Calu3 (cell line): ENCODE measurements around the gene FCGBP. TPM values are rescaled to one million over a fixed set of nuclear protein-coding genes. Genes with fewer than 3 reads are reported as not detected.
"Not testable (repeated sequence)": the region's sequence is repeated elsewhere in the genome, so short reads cannot be mapped to it uniquely, and the experiment has no call there.

Experiments
- BruUV-seq: library from RNA; stranded (reverse); fragments of 400-500 nt; replicated peaks from 2 replicates; lab custom pipeline; 2021; lab: Mats Ljungman, UMichigan
- CTCF ChIA-PET: fragments of 300-600 bp; sonication (Branson Sonifier 250); formaldehyde crosslinking; loops from one replicate; lab custom pipeline; 2022; ENCODE audit warnings: antibody characterized with exemption; lab: Charles Lee
- DNase-seq: peaks from one replicate; pipeline ENCODE4 v3.0.0; 2022
- H3K27ac Mint-ChIP-seq: one replicate; pipeline ENCODE4 v1.8.0; 2022; ENCODE audit warnings: mixed read lengths; ENCODE audit not compliant: unreplicated experiment
- H3K27me3 Mint-ChIP-seq: one replicate; pipeline ENCODE4 v1.8.0; 2022; ENCODE audit warnings: mixed read lengths; ENCODE audit not compliant: unreplicated experiment
- H3K36me3 Mint-ChIP-seq: one replicate; pipeline ENCODE4 v1.8.0; 2022; ENCODE audit warnings: mild to moderate bottlenecking, moderate library complexity, mixed read lengths; ENCODE audit not compliant: insufficient read depth, unreplicated experiment
- H3K4me1 Mint-ChIP-seq: one replicate; pipeline ENCODE4 v1.8.0; 2022; ENCODE audit warnings: mild to moderate bottlenecking, low read depth, mixed read lengths; ENCODE audit not compliant: unreplicated experiment
- H3K4me3 Mint-ChIP-seq: one replicate; pipeline ENCODE4 v1.8.0; 2022; ENCODE audit warnings: mild to moderate bottlenecking, low read depth, moderate library complexity, mixed read lengths; ENCODE audit not compliant: unreplicated experiment
- H3K9me3 Mint-ChIP-seq: one replicate; pipeline ENCODE4 v1.8.0; 2022; ENCODE audit warnings: low read depth, mixed read lengths; ENCODE audit not compliant: unreplicated experiment
- intact Hi-C: fragments of 100-400 bp; cut with micrococcal nuclease; formaldehyde crosslinking; loops from one replicate; pipeline ENCODE4 v1.10.0; 2022; ENCODE audit not compliant: unreplicated experiment
- total RNA-seq: library from RNA; stranded (reverse); gene quantifications from 2 replicates; pipeline ENCODE4 v1.2.3, GENCODE V29; 2022
- TF ChIP-seq, protein P1 (sequence below): fragments of 200-600 bp; IDR thresholded peaks from one replicate; pipeline ENCODE4 v1.8.0; 2022; ENCODE audit warnings: antibody characterized with exemption; ENCODE audit not compliant: unreplicated experiment

Gene FCGBP
- total RNA-seq, 1 experiment from 2014 or later = 3.7 TPM

DNA sequence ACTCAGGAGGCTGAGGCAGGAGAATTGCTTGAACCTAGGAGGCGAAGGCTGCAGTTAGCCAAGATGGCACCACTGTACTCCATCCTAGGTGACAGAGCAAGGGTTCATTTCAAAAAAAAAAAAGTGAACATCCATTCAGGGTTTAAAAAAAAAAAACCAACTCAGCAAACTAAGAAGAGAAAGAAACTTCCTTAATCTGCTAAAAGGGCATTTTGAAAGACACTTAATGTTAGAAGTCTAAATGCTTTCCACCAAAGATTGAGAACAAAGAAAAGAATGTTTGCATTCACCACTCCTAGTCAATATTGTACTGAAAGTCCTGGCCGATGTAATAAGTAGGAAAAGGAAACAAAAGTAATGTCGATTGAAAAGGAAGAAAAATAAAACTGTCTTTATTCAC, 29.5 kb upstream of the FCGBP start:
- TF ChIP-seq, protein P1, sequence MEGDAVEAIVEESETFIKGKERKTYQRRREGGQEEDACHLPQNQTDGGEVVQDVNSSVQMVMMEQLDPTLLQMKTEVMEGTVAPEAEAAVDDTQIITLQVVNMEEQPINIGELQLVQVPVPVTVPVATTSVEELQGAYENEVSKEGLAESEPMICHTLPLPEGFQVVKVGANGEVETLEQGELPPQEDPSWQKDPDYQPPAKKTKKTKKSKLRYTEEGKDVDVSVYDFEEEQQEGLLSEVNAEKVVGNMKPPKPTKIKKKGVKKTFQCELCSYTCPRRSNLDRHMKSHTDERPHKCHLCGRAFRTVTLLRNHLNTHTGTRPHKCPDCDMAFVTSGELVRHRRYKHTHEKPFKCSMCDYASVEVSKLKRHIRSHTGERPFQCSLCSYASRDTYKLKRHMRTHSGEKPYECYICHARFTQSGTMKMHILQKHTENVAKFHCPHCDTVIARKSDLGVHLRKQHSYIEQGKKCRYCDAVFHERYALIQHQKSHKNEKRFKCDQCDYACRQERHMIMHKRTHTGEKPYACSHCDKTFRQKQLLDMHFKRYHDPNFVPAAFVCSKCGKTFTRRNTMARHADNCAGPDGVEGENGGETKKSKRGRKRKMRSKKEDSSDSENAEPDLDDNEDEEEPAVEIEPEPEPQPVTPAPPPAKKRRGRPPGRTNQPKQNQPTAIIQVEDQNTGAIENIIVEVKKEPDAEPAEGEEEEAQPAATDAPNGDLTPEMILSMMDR = no peak
- H3K9me3 Mint-ChIP-seq = no peaks in the 10 kb centered on the region
- CTCF ChIA-PET = no interaction called here
- DNase-seq = no peak
- H3K4me3 Mint-ChIP-seq = no peak overlapping the region
- no peaks in the 10 kb centered on the region for H3K27me3 Mint-ChIP-seq
- H3K27ac Mint-ChIP-seq = no peak overlapping the region
- H3K4me1 Mint-ChIP-seq = peaks cover 22% of the 10 kb centered on the region
- BruUV-seq = no TSS peak
- H3K36me3 Mint-ChIP-seq = peaks cover 9% of the 10 kb centered on the region
- intact Hi-C loops = no loop called here

DNA sequence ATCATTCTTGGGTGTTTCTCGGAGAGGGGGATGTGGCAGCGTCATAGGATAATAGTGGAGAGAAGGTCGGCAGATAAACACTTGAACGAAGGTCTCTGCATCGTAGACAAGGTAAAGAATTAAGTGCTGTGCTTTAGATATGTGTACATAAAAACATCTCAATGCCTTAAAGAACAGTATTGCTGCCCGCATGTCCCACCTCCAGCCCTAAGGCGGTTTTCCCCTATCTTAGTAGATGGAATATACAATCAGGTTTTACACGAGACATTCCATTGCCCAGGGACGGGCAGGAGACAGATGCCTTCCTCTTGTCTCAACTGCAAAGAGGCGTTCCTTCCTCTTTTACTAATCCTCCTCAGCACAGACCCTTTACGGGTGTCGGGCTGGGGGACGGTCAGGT, 25.0 kb upstream of the FCGBP start:
- H3K4me1 Mint-ChIP-seq = peaks cover 13% of the 10 kb centered on the region
- DNase-seq, H3K9me3 Mint-ChIP-seq, H3K27me3 Mint-ChIP-seq, H3K27ac Mint-ChIP-seq, CTCF ChIA-PET, intact Hi-C loops, H3K4me3 Mint-ChIP-seq, H3K36me3 Mint-ChIP-seq, BruUV-seq: not testable (repeated sequence)

DNA sequence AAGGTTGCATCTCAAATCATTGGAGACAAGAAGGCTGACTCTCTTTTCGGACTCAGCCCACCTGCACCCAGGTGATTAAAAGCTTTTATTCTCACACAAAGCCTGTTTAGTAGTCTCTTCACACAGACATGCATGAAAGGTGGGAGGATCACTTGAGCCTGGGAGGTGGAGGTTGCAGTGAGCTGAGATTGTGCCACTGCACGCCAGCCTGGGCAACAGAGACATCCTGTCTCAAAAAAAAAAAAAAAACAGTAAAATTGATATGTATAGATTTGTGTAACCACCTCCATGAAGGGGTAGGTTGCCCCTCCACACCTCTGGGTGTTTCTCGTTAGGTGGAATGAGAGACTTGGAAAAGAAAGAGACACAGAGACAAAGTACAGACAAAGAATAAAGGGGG, 24.5 kb upstream of the FCGBP start:
- CTCF ChIA-PET = interaction anchor here (0.6 to 0.7 kb wide), 2 partner anchors 11 to 899 kb away, joined by 3 read pairs; no protein-coding TSS in a partner anchor
- intact Hi-C loops, BruUV-seq, H3K36me3 Mint-ChIP-seq, H3K27ac Mint-ChIP-seq, H3K9me3 Mint-ChIP-seq, H3K4me3 Mint-ChIP-seq, H3K27me3 Mint-ChIP-seq, DNase-seq: not testable (repeated sequence)
- H3K4me1 Mint-ChIP-seq = peaks cover 17% of the 10 kb centered on the region

DNA sequence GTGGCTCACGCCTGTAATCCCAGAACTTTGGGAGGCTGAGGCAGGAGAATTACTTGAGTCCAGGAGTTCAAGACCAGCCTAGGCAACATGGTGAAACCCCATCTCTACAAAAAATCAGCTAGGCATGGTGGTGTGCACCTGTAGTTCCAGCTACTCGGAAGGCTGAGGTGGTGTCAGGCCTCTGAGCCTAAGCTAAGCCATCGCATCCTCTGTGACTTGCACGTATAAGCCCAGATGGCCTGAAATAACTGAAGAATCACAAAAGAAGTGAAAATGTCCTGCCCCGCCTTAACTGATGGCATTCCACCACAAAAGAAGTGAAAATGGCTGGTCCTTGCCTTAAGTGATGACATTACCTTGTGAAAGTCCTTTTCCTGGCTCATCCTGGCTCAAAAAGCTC, 23.5 kb upstream of the FCGBP start:
- H3K27ac Mint-ChIP-seq, H3K4me3 Mint-ChIP-seq, BruUV-seq, intact Hi-C loops, H3K36me3 Mint-ChIP-seq, DNase-seq, H3K27me3 Mint-ChIP-seq, H3K9me3 Mint-ChIP-seq: not testable (repeated sequence)
- H3K4me1 Mint-ChIP-seq = peaks cover 28% of the 10 kb centered on the region
- CTCF ChIA-PET = interaction anchor here (0.7 kb wide), 1 partner anchor 820 kb away, joined by 5 read pairs; no protein-coding TSS in a partner anchor

DNA sequence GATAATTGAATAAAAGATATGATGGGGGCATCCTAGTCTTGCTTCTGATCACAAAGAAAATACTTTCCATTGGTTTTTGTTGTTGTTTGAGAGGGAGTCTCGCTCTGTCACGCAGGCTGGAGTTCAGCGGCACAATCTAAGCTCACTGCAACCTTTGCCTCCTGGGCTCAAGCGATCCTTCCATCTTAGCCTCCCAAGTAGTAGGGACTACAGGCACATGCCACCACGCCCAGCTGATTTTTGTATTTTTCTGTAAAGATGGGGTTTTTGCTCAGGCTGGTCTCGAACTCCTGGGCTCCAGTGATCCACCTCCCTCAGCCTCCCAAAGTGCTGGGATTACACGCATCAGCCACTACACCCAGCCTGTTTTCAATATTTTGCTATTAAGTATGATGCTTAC, 19.5 kb upstream of the FCGBP start:
- no TSS peak for BruUV-seq
- DNase-seq = no peak
- CTCF ChIA-PET = interaction anchor here (0.6 to 1.7 kb wide), 4 partner anchors 10 to 111 kb away, joined by 3 to 14 read pairs (median 4); partner anchors contain the start of gene PSMC4
- Mint-ChIP-seq H3K27me3 (no peaks in the 10 kb centered on the region), H3K36me3 (no peaks in the 10 kb centered on the region), H3K4me3 (no peak overlapping the region), H3K9me3 (peaks cover 5% of the 10 kb centered on the region), H3K27ac (no peak overlapping the region), H3K4me1 (peaks cover 39% of the 10 kb centered on the region)
- intact Hi-C loops = no loop called here
- TF ChIP-seq, protein P1 = no peak

DNA sequence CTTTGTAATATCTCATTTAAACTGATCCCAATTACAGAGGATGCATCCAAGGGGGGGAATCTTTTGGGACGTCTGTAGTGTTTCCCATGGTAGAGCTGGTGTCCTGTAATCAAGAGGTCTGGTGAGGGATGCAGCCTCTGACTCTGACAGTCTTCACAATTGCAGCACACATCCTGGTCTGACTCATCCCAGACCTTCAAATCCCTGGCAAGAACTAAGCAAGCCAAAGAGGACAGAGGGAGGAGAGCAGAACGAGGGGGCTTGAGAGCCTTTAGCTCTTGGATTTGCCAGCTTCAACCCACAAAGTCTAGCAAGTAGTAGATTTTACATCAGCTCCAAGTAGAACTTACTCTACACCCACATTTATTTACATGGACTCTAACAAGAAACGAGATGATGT, 17.3 kb upstream of the FCGBP start:
- Mint-ChIP-seq H3K4me3 (no peak overlapping the region), H3K4me1 (peaks cover 43% of the 10 kb centered on the region), H3K27ac (peak overlapping the region; percentile 41), H3K9me3 (peaks cover 5% of the 10 kb centered on the region), H3K27me3 (no peaks in the 10 kb centered on the region), H3K36me3 (peaks cover 2% of the 10 kb centered on the region)
- CTCF ChIA-PET = interaction anchor here (0.6 to 1.1 kb wide), 2 partner anchors 18 to 73 kb away, joined by 3 to 6 read pairs; no protein-coding TSS in a partner anchor
- TF ChIP-seq, protein P1 = no peak
- intact Hi-C loops = no loop called here
- DNase-seq = no peak
- BruUV-seq = no TSS peak
